Psoas muscle (tissue), 8 donors: Measurements from ENCODE around the gene HPCAL1. TPM values are rescaled to one million over a fixed set of nuclear protein-coding genes. Genes with fewer than 3 reads are reported as not detected.
A peak's percentile ranks its signal among the peaks of the same experiment; 100 is the strongest.

Experiments
- ATAC-seq, 4 donors: fragments of 200-7000 bp; cut with Tn5 transposase; one replicate each; pipeline ENCODE4 v1.9.1; 2020; ENCODE audit warnings: moderate library complexity in 3 of 4, mild to moderate bottlenecking in 2 of 4
- DNase-seq, 2 donors: peaks; one replicate each; pipeline ENCODE4 v3.0.0-alpha.2; 2020
- H3K27ac ChIP-seq: fragments of 200-600 bp; one replicate; pipeline ENCODE4 v1.8.0; 2022
- H3K27me3 ChIP-seq, 3 donors: fragments of 200-600 bp in 1 of 3; one replicate each; pipeline versions ENCODE4 v1.6.1 to v1.8.0; 2013 to 2022; ENCODE audit warnings: low read length in 2 of 3, mild to moderate bottlenecking in 2 of 3, moderate library complexity in 1 of 3; ENCODE audit not compliant: insufficient read depth in 3 of 3
- H3K36me3 ChIP-seq, 2 donors: fragments of 200-600 bp in 1 of 2; one replicate each; pipeline versions ENCODE4 v1.6.1 to v1.8.0; 2013 to 2022; ENCODE audit warnings: low read depth in 1 of 2, mild to moderate bottlenecking in 1 of 2, moderate library complexity in 1 of 2; ENCODE audit not compliant: insufficient read depth in 1 of 2
- H3K4me1 ChIP-seq: fragments of 200-600 bp; one replicate; pipeline ENCODE4 v1.8.0; 2022
- H3K4me3 ChIP-seq: fragments of 200-600 bp; one replicate; pipeline ENCODE4 v1.8.0; 2022; ENCODE audit warnings: mild to moderate bottlenecking
- H3K9me3 ChIP-seq: fragments of 200-600 bp; one replicate; pipeline ENCODE4 v1.8.0; 2022
- CTCF ChIP-seq: fragments of 200-600 bp; IDR thresholded peaks from one replicate; pipeline ENCODE4 v1.8.0; 2022; ENCODE audit warnings: antibody characterized with exemption
- whole genome bisulfite sequencing, 3 donors: extraction: QIAGEN DNeasy Blood & Tissue Kit; methylation state at CpG; one replicate each; pipeline versions ENCODE4 v1.1.6 to v1.1.7; 2013; 5-methylcytosine and 5-hydroxymethylcytosine counted together
- intact Hi-C, 2 donors: fragments of 100-400 bp; cut with DNase I; formaldehyde crosslinking; loops; one replicate each; pipeline versions ENCODE4 v1.11.0 to v1.14.2; 2022
- long read RNA-seq, 2 donors: library from polyadenylated mRNA; unstranded; transcript quantifications; one replicate each; pipeline ENCODE4 v2.0.0, GENCODE V29; 2021
- polyA plus RNA-seq, 3 donors: library from polyadenylated mRNA; stranded (reverse); fragments of 200-250 nt; gene quantifications; one replicate each; pipeline ENCODE4 v1.2.3, GENCODE V29; 2013
- total RNA-seq, 4 donors: library from RNA; stranded (reverse); fragmentation: NEBNext Ultra II Directional in 2 of 4; extraction: Animal tissue kit (Norgen Biotek cat#: 25700) in 2 of 4; gene quantifications; one replicate each; pipeline versions ENCODE4 v1.2.1 to v1.2.4, GENCODE V29; 2021 to 2023
- donor health status: healthy with polysubstance abuse.
- donor health status: DM: no; HTN: no; CAD: no; lungs with moderate emphysema.
- donor health status: Bipolar disorder and iron deficiency.
- donor health status: healthy.
- donor health status: DM: yes; HTN: yes; CAD: no.
- donor health status: DM: no; HTN: no; CAD: no.
- donor health status: DM: no; HTN: no; CAD: no.
- donor health status: DM: yes; HTN: yes; CAD: no.

HPCAL1 gene
- total RNA-seq = 100 to 1,000 TPM in 1 of 4 donors, 10 to 100 TPM in 3; 16.1 to 101 (median 25.9) TPM
- 100 to 1,000 TPM in 1 of 3 donors, 10 to 100 TPM in 2; 20.0 to 182 (median 42.9) TPM for polyA plus RNA-seq
- long read RNA-seq, donor 1, transcript HPCAL1-201 (5 exons, 1,751 nt) = major isoform, 22 of 26 reads
- long read RNA-seq, donor 1, partial matches to known transcripts = 1 of 26 reads
- long read RNA-seq, donor 1, other reads (novel, unspliced or antisense) = 3 of 26 reads
- long read RNA-seq, donor 2, transcript HPCAL1-201 (5 exons, 1,751 nt) = major isoform, 78 of 91 reads
- long read RNA-seq, donor 2, partial matches to known transcripts = 0 of 91 reads
- long read RNA-seq, donor 2, other reads (novel, unspliced or antisense) = 13 of 91 reads

GRCh38 chr2:10302479-10303180 is at the start of gene HPCAL1:
TSS of gene HPCAL1 (plus strand) at chr2:10302904. CDS start at chr2:10419758, 116,854 bp downstream.
- intact Hi-C loops = loop anchor here (2.0 to 10.0 kb wide), 3 partner anchors 100 to 158 kb away; no protein-coding TSS in a partner anchor
- peak; percentile 47 for TF ChIP-seq CTCF
- Histone ChIP-seq H3K4me3 (peak within 1 kb of the TSS; percentile 76), H3K4me1 (no peaks in the 10 kb centered on the region), H3K9me3 (no peaks in the 10 kb centered on the region), H3K27ac (peak within 1 kb of the TSS; percentile 68), H3K36me3 (no peaks in the 10 kb centered on the region), H3K27me3 (peaks cover 0 to 4% (median 0%) of the 10 kb centered on the region in 3 donors)
- WGBS, 3 donors = 1 to 2% (median 1%) methylated on average over 34 to 87 of the region's 87 CpGs
- ATAC-seq = peak; percentile 88 to 93 (median 92)
- peak; percentile 88 to 90 for DNase-seq

- DNase-seq = peak in 1 of 2 donors; percentile 36
- no peak overlapping the region for H3K27ac ChIP-seq
Observed at GRCh38 chr2:10253596-10254372, 48.9 kb upstream of the HPCAL1 start.

GRCh38 chr2:10254373-10255188 is 48.1 kb upstream of the HPCAL1 start:
- intact Hi-C loops = no loop called here
- peak in 1 of 2 donors; percentile 53 for DNase-seq
- Histone ChIP-seq H3K27ac (no peak overlapping the region), H3K27me3 (peaks cover 0 to 16% (median 5%) of the 10 kb centered on the region in 3 donors), H3K4me3 (no peak overlapping the region), H3K4me1 (no peaks in the 10 kb centered on the region), H3K36me3 (no peaks in the 10 kb centered on the region), H3K9me3 (peaks cover 6% of the 10 kb centered on the region)
- TF ChIP-seq CTCF = no peak
- peak in 3 of 4 donors; percentile 29 to 63 (median 43) for ATAC-seq
- WGBS, 3 donors = 46 to 60% (median 57%) methylated on average over 31 of the region's 31 CpGs

More at GRCh38 chr2:10253596-10254372, 48.9 kb upstream of the HPCAL1 start:
- Histone ChIP-seq H3K9me3 (peaks cover 6% of the 10 kb centered on the region), H3K36me3 (no peaks in the 10 kb centered on the region), H3K27me3 (peaks cover 0 to 16% (median 5%) of the 10 kb centered on the region in 3 donors), H3K4me3 (no peak overlapping the region), H3K4me1 (no peaks in the 10 kb centered on the region)
- 87 to 89% (median 89%) methylated on average over 18 of the region's 18 CpGs for WGBS, 3 donors
- TF ChIP-seq CTCF = no peak
- intact Hi-C loops = no loop called here
- no peak for ATAC-seq
